Astrocyte of the spinal cord (primary cell): ENCODE measurements around the gene CDC73.

Experiments used
- DNase-seq: peaks from one replicate; pipeline ENCODE4 v3.0.0; 2011; ENCODE audit warnings: low read depth, low spot score
- H3K4me3 ChIP-seq: 2 replicates; pipeline ENCODE4 v1.5.1; 2011; ENCODE audit warnings: low read depth, mild to moderate bottlenecking, low read length, moderate library complexity
- in situ Hi-C: cut with HindIII; loops from 2 replicates; pipeline ENCODE4 v1.10.0; 2017; ENCODE audit warnings: low sequenced_read_pairs
- TF ChIP-seq, protein P1 (sequence below): IDR thresholded peaks from 2 replicates; pipeline ENCODE4 v1.5.1; 2012; ENCODE audit warnings: low read depth, mild to moderate bottlenecking, low read length, inconsistent platforms

CDC73 gene

DNA sequence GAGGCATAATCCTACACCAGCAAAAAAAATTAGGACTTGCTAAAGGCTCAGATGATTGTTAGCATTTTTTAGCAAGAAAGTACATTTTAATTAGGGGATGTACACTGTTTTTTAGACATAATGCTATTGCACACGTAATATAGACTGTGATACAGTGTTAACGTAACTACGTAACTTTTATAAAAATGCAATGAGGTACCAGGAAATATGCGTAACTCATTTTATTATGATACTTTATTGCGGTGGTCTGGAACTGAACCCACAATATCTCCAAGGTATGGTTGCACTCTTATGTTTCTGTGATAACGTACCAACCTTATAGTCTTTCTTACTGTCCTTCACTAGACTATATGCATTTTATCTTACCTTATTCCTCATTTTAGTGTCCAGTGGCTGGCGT, 127.4 kb downstream of the CDC73 start:
- TF ChIP-seq, protein P1, sequence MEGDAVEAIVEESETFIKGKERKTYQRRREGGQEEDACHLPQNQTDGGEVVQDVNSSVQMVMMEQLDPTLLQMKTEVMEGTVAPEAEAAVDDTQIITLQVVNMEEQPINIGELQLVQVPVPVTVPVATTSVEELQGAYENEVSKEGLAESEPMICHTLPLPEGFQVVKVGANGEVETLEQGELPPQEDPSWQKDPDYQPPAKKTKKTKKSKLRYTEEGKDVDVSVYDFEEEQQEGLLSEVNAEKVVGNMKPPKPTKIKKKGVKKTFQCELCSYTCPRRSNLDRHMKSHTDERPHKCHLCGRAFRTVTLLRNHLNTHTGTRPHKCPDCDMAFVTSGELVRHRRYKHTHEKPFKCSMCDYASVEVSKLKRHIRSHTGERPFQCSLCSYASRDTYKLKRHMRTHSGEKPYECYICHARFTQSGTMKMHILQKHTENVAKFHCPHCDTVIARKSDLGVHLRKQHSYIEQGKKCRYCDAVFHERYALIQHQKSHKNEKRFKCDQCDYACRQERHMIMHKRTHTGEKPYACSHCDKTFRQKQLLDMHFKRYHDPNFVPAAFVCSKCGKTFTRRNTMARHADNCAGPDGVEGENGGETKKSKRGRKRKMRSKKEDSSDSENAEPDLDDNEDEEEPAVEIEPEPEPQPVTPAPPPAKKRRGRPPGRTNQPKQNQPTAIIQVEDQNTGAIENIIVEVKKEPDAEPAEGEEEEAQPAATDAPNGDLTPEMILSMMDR: no peak

DNA sequence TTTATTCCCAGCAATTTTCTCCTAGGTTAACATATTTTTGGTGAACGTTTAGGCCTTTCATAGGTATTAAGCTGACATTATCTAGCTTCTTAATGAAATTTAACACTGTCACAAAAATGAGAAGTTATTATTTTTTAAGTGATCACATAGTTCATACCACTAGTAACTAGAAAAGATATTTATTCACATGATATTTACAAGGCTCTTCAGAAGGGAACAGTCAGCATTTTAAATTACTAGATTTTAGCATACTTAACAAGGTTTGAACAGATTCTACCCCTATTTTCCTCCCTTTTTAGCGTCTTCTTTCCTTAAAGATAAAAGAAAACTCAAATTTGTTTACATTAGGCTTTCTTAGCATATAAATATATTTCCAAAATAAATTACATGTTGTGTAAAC, 130.1 kb downstream of the CDC73 start:
- in situ Hi-C loops: no loop called here
- DNase-seq: no peak
- TF ChIP-seq, protein P1: no peak
- no peak overlapping the region for H3K4me3 ChIP-seq

More for the DNA sequence above, 127.4 kb downstream of the CDC73 start:
- H3K4me3 ChIP-seq: no peak overlapping the region
- DNase-seq: no peak
- in situ Hi-C loops: no loop called here

DNA sequence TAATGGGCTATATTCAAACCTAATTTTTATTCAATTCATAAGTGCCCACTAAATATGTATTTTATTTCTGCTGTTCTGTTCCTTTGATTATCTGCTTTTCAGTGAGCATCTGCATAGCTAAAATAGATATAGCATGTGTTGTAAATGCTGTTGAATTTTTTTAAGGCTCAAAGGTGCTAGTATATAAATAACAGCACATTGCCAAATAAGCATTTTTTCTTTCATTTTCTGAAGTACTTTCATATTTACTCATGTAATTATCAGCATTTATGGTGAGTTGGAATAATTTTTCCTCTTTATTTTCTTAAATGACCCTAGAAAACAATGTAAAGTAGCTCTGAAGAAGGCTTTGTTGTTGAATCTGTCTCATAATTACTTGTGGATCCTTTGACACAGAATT, 134.2 kb downstream of the CDC73 start:
- DNase-seq: no peak
- TF ChIP-seq, protein P1: no peak
- in situ Hi-C loops: no loop called here
- H3K4me3 ChIP-seq: no peak overlapping the region

DNA sequence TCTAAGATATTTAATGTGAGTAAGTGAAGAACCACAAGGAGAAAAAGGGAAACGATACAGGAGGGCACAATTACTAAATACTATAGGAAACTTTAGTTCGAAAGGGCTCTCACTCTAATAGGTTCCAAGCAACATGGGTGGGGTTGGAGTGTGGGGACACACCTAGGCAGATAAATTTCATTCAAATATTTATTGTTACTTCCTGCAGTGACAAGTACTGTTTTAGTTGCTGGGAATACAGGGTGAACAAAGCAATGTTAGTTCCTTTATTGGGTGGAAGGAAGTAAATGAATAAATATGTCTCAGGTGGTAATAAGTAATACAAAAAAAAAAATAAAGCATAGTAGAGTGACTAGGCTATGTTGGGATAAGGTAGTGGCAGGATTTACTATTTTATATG, 137.8 kb downstream of the CDC73 start:
- no peak overlapping the region for H3K4me3 ChIP-seq
- in situ Hi-C loops: no loop called here
- no peak for DNase-seq
- TF ChIP-seq, protein P1: no peak

DNA sequence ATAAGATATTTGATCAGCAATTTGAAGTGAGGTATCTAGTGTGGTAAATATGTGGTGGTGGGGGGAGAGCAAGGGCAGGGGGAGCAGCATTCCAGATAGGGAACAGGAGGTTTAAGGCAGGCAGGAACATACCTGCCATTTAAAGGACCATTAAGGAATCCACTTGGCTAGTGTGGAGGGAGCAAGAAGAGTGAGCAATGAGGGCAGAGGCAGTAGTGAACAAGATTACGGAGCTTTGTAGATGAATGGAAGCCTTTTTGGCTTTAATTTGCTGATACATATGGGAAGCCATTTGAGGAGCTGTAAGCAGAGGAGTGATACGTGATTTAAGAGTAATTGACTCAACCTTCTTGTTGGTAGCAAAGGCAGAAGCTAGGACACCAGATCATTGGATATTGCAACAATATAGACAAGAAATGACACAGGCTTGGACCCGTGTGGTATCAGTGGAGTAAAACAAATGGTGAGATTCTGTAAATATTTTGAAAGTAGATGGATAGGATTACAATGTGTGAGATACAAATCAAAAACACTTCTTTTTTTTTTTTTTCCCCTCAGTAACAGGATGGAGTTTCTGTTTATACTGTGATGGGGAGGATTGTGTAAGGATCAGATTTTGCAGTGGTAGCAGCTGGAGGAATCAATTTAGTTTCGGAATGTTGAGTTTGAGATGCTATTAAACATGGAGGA, 138.4 kb downstream of the CDC73 start:
- no peak for DNase-seq
- in situ Hi-C loops: no loop called here
- TF ChIP-seq, protein P1: no peak

DNA sequence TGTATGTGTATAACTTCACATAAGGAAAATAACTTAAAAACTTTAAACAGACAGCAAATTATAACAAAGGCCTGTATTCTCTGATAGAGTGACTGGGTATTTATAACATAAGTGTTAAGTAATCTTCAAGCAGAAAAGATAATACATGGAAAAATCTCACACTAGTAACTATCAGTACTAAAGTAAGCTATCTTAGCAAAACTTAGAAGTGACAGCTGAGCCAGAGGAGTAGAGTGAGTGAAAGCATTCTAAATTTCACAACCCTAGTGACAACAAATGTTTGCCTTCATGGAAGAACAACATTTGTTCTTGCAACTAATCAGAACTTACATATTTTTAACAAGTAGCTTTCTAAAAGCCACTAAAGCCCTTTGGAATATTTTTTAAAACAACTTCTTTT, 139.1 kb downstream of the CDC73 start:
- in situ Hi-C loops: no loop called here
- TF ChIP-seq, protein P1: no peak
- H3K4me3 ChIP-seq: no peak overlapping the region
- no peak for DNase-seq

More for the DNA sequence above, 138.4 kb downstream of the CDC73 start:
- no peak overlapping the region for H3K4me3 ChIP-seq
